Omental fat pad (tissue), 4 donors: ENCODE data around the gene ABCC9. TPM values are rescaled to one million over a fixed set of nuclear protein-coding genes. Genes with fewer than 3 reads are reported as not detected.

Experiments
- ATAC-seq: fragments of 150-250 bp; one replicate; pipeline ENCODE4 v1.9.1; 2016; ENCODE audit warnings: mild to moderate bottlenecking, moderate library complexity; ENCODE audit not compliant: low FRiP score
- DNase-seq: peaks from one replicate; pipeline ENCODE4 v3.0.0-alpha.2; 2019; ENCODE audit warnings: low spot score
- CTCF ChIP-seq, 3 donors: fragments of 450-650 bp; IDR thresholded peaks; one replicate each; pipeline ENCODE4 v1.5.1; 2016 to 2017; ENCODE audit warnings: antibody characterized with exemption in 3 of 3, mild to moderate bottlenecking in 3 of 3, moderate library complexity in 2 of 3
- small RNA-seq: library from RNA; depleted of rRNA; stranded (forward); fragments of <200 nt; gene quantifications from one replicate; pipeline ENCODE3, GENCODE V24; 2016
- total RNA-seq, 4 donors: library from RNA; depleted of rRNA; stranded (reverse); fragments of >200 nt; gene quantifications; one replicate each; pipeline ENCODE4 v1.1.0, GENCODE V29; 2016

ABCC9 gene
- total RNA-seq, 4 donors from 2014 or later, result 37.9 to 64.2 (median 54.4) TPM

GRCh38 chr12:21759737-21760136 lies 181.5 kb downstream of the ABCC9 start:
- TF ChIP-seq CTCF (IDR thresholded peaks at IDR 0.05), result no peak
- ATAC-seq, result no peak
- DNase-seq, result no peak

GRCh38 chr12:21757735-21758134 lies 183.5 kb downstream of the ABCC9 start:
- no peak for DNase-seq
- no peak for TF ChIP-seq CTCF (IDR thresholded peaks at IDR 0.05)
- no peak for ATAC-seq

- DNase-seq (no peak), ATAC-seq (no peak)
- TF ChIP-seq CTCF (IDR thresholded peaks at IDR 0.05), result no peak
Measured at GRCh38 chr12:21756699-21757098, 184.5 kb downstream of the ABCC9 start.

- no peak for TF ChIP-seq CTCF (IDR thresholded peaks at IDR 0.05)
- ATAC-seq (no peak), DNase-seq (no peak)
Measured at GRCh38 chr12:21751517-21751916, 189.7 kb downstream of the ABCC9 start.

Small RNAs within 50 kb of the gene (small RNA-seq; reads per million reads assigned to genes)
- gene AC008250.2, result not detected

Other genes starting within 250 kb of the ABCC9 start
- gene KCNJ8, start 166.7 kb downstream of the ABCC9 start, total RNA-seq, result 10 to 100 TPM; 12.2 to 34.5 (median 26.4) TPM
- gene CMAS, start 104.8 kb upstream of the ABCC9 start, total RNA-seq, result 10 to 100 TPM; 15.4 to 25.9 (median 18.9) TPM